IPS-18c (cell line): ENCODE data around the gene COPA.
"Not testable (repeated sequence)": the region's sequence is repeated elsewhere in the genome, so short reads cannot be mapped to it uniquely, and the experiment has no call there.

Source experiments
- H3K4me3 ChIP-seq: 2 replicates; pipeline ENCODE4 v1.7.0; 2013; ENCODE audit warnings: low read depth, mild to moderate bottlenecking, low read length, moderate library complexity; ENCODE audit not compliant: insufficient read depth
- H3K9me3 ChIP-seq: one replicate; pipeline ENCODE4 v1.6.1; 2013; ENCODE audit warnings: mild to moderate bottlenecking, low read length, moderate library complexity; ENCODE audit not compliant: control insufficient read depth, insufficient read depth

COPA gene

DNA sequence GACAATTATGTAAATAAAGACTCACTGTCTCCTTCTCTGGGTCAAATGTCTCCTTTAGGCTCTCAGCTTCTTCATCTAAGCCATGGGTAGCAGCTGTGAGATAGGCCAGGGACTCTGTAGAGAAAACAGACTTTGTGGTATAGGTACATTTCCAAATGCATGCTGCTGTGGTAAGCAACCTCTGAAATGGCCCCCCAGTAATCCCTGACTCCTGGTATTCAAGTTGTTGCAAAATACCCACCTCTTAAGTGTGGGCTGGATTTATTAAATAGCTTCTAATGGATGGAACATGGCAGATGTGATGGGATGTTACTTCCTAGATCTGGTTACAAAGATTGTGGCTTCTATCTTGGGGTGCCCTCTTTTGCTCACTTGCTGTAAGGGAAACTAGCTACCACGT lies 47.0 kb downstream of the COPA start:
- H3K9me3 ChIP-seq = no peaks in the 10 kb centered on the region
- H3K4me3 ChIP-seq = no peak overlapping the region

DNA sequence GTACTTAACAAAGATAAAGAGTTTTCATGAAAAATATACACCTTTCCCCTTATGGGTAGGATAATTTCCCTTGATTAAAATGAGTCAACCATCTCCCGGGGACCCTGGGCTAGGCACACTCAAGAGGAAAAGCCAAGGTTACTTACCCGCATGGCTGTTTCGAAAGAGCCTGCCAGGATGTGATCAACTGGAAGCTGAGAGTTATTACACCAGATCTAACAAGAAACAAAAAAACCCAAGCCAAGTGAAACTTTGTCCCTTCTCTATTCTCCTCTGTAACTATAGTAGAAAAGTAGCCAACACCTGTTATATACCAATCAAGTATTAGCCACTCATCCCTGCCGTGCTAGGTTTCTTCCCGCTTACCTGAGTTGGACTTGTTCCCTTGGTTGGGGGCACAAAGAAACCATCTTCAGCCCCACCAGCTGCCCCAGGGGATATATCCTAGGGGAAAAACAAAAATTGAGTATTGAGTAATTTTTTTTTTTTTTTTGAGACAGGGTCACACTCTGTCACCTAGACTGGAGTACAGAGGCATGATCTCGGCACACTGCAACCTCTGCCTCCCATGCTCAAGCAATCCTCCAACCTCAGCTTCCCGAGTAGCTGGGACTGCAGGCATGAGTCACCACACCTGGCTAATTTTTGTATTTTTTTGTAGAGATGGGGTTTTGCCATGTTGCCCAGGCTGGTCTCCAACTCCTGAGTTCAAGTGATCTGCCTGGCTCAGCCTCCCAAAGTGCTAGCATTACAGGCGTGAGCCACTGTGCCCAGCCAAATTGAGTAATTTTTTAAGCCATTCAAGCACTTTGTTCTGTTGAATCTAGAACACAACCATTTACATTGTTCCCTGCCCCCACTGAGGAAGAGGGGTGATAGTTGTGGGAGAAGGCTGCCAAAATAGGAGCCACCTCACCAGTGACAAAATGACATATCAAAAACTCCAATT lies 49.8 kb downstream of the COPA start:
- H3K9me3 ChIP-seq = no peaks in the 10 kb centered on the region
- no peak overlapping the region for H3K4me3 ChIP-seq

DNA sequence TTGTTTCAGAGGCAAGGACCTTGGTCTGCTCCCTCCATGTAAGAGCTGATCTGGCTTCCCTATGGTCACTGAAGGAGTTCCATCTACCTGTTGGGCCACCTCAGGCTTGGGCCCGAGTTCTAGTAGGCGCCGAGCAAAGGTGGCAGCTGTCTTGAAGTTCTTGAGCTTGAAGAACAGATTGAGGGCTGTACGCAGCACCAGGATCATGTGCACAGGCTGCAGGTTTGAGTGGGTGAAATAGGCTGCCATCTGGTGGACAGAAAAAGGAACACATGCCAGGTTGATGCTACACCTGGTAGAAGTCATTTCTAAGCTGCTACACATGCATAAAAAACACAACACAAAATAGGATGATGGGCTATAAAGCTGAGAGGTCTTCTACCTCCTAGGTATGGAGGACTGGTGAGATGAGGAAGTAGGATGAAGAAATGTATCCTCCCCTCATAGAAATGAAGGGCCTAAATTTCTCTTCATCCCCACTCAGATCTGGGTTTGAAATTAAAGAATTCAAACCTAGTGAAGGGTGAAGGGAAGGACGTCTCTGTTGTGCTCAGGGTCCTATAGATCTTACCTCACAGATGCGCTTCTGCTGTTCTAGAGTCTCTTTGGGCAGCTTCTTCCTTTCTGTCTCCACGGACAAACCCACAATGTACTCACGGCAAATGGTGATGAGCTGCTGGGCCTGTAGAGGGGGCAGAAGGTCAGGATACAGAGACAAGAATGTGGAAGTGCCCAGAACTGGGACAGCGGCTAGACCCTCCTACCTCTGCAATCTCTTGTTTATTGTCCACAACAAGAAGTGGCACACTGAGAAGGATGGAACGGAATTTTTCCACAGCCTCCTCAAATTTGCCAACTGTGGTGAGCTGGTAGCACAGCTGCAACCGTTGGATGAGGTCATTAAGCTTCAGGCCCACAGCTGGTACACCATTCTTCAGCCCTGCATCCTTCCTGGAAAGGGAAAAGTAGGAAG lies 51.5 kb downstream of the COPA start:
- H3K4me3 ChIP-seq = no peak overlapping the region

DNA sequence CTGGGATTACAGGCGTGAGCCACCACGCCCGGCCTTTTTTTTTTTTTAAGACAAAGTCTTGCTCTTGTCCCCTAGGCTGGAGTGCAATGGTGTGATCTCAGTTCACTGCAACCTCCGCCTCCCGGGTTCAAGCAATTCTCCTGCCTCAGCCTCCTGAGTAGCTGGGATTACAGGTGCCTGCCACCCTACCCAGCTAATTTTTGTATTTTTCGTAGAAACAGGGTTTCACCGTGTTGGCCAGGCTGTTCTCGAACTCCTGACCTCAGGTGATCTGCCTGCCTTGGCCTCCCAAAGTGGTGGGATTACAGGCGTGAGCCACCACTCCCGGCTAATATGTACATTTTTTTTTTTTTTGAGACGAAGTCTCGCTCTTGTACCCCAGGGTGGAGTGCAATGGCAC lies 55.3 kb downstream of the COPA start:
- not testable (repeated sequence) for H3K9me3 ChIP-seq

More for the DNA sequence above, 51.5 kb downstream of the COPA start:
- no peaks in the 10 kb centered on the region for H3K9me3 ChIP-seq

DNA sequence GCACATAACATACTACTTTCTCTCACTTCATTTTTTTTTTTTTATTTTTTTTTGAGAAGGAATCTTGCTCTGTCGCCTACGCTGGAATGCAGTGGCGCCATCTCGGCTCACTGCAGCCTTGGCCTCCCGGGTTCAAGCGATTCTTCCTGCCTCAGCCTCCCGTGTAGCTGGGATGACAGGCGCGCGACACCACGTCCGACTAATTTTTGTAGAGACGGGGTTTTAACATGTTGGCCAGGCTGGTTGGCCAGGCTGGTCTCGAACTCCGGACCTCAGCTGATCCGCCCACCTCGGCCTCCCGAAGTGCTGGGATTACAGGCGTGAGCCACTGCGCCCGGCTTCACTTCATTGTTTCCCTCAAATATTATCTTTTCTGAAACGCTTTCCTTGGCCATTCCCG lies 57.5 kb downstream of the COPA start:
- H3K4me3 ChIP-seq = peak overlapping the region; percentile 83; the same call in 1 of the 2 replicates
- H3K9me3 ChIP-seq = no peaks in the 10 kb centered on the region

More for the DNA sequence above, 55.3 kb downstream of the COPA start:
- H3K4me3 ChIP-seq = not testable (repeated sequence)

DNA sequence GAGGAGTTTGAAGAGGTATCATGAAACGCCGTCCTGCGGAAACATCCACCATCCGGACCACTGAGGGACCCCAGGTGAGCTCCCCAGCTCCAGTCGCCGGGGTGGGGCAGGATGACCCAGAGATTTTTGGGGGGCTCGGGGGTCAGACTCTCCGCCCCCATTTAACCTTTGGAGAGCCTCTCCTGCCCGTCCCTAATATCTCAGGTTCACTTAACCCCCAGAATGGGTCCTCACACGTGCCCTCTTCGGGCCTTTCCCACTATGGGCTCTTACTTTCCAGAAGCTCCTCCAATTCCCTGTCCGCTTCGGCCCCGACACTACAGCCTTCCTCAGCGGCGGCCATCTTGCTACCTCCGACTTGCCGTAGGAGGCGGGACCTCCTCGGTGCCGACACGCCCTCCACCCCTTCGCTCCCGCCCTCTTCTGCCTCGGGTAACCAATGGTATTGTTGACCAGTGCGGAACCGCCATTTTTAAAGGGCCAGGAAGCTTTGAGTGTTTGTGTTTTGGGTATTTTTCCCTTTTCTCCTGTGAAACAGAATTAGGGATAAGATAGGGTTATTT lies 58.2 kb downstream of the COPA start, which contains the start of gene PEX19:
Gene PEX19 (minus strand): TSS at position 352 of the 563 bp plus-strand sequence. CDS start 9 bp downstream, at position 343.
- H3K9me3 ChIP-seq = no peaks in the 10 kb centered on the region
- H3K4me3 ChIP-seq = peak within 1 kb of the TSS; percentile 83

DNA sequence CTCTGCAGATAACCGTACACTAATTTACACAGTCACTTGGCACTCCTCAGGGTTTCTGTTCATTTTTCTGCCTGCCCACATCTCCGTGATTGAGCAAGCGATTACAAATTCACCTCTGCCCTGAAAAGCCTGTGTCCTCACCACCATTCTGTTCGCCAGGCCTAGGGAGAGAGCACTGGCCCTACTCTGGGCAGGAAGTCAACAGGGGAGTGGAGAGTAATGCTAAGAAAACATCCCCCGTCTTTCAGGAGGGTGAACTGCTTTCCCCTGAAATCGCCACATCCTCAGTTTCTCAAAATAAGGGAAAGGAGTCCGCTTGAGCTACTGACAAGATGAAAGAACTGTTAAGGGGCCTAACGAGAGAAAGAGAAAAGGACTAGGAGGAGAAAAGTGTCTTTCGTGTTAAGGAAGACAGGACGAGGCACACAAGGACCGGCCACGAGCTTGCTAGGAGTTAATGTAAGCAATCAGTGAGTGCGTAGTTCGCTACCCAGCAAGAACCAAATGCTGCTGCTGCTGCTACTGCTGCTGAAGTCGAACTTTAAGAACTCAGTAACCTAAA lies 58.7 kb downstream of the COPA start:
- H3K9me3 ChIP-seq = no peaks in the 10 kb centered on the region
- H3K4me3 ChIP-seq = peak overlapping the region; percentile 83

DNA sequence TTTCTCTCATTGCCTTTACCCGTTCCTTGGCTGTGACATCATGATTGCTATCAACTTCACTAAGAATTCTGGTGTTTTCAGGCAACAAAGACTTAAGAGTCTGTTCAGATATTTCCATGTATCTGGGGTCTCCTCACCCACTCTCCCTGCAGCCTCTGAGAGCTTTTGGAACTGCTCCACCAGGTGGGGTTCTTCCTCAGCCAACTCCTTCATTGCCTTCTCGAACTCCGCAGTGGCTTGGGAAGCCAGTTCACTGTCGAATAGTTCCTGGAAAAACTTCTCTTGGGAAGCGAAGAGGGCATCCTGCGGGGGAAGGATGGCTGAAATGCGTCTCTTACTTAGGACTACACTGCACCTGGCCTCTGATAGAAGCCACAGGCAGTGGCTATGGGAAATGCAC lies 60.2 kb downstream of the COPA start:
- H3K9me3 ChIP-seq = no peaks in the 10 kb centered on the region
- no peak overlapping the region for H3K4me3 ChIP-seq

DNA sequence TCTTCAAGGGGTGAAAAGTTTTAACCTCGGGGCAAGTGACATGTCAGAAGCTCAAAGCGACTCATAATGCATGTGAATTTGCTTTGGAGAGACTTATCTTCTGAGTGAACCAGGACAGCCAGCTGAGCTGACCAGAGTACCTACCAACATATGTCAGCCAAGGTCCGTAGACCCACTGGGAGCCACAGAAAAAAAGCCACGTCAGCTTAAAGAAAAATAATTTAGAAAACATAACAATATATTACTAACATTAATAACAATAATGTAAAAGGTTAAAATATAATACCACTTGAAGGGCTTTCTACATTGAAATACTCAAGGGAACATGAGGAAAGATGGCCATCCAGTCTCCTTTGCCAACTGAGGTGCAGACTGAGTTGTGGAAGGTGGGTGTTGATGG lies 65.1 kb downstream of the COPA start:
- Histone ChIP-seq H3K4me3 (no peak overlapping the region), H3K9me3 (no peaks in the 10 kb centered on the region)

DNA sequence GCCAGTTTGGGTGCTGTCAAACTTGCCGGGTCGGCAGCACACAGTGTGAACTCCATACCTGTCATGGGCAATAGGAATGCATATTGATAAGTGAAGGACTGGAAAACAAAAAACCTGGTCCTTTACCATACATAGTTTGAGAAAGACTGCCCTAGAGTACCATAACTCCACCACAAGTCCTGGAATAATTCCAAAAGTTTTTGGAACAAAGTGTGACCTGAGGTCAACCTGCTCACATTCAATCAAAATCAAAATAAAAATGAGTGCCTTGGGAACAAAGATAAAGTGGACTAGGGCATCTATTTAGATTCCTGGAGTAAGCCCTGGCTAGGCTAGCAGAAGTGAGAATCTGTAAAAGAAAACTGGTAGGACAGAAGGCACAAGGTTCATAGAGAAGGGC lies 65.7 kb downstream of the COPA start:
- Histone ChIP-seq H3K4me3 (no peak overlapping the region), H3K9me3 (no peaks in the 10 kb centered on the region)

DNA sequence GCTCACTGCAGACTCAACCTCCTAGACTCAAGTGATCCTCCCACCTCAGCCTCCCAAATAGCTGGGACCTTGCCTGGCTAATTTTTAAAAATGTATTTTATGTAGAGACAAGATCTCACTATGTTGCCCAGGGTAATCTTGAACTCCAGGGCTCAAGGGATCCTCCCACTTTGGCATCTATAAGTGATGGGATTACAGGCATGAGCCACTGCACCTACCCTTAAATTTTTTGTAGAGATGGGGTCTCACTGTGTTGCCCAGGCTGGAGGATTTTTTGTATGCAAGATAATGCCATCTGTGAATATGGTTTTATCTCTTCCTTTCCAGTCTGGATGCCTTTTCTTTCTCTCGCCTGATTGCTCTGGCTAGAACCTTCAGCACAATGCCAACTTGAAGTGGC lies 72.0 kb downstream of the COPA start:
- Histone ChIP-seq H3K4me3 (no peak overlapping the region), H3K9me3 (no peaks in the 10 kb centered on the region)

DNA sequence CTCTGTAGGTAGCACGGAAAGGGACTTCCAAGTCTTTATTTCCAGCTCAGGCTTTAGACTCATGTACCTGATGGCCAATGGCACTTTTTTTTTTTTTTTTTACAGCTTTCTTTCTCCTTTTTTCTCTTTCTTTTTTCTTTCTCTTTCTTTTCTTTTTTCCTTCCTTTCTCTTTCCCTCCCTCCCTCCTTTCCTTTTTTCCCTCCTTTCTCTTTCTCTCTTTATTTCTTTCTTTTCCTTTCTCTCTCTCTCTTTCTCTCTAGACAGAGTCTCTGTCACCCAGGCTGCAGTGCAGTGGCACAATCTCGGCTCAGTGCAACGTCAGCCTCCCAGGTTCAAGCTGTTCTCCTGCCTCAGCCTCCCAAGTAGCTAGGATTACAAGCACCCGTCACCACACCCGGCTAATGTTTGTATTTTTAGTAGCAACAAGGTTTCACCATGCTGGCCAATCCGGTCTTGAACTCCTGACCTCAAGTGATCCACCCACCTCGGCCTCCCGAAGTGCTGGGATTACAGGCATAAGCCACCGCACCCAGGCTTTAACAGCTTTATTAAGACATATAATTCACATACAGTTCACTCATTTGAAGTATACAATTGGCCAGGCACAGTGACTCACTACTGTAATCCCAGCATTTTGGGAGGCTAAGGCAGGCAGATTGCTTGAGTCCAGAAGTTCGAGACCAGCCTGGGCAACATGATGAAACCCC lies 75.6 kb downstream of the COPA start:
- H3K4me3 ChIP-seq = no peak overlapping the region
- H3K9me3 ChIP-seq = no peaks in the 10 kb centered on the region

DNA sequence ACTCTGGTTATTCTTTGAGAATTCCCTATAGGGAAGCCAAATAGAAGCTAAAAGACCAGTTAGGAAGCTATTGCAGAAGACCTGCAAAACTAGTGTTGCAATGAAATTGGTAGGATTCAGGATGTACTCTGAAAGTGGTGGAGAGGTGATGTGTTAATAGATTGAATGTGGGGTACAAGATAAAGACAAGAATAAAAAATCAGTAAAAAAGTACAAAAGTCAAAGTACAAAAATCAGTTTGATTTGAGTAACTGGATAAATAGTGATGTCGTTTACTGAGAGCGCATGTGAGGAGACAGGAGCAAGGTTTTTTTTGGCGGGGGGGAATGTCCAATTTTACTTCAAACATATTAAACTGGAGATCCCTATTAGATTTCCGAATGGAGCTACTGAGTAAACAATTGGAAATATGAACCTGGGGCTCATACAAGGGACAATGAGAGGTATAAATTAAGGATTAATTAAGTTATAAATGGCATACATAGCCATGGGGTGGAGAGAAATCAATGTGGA lies 78.2 kb downstream of the COPA start:
- no peak overlapping the region for H3K4me3 ChIP-seq
- H3K9me3 ChIP-seq = peaks cover 2% of the 10 kb centered on the region

DNA sequence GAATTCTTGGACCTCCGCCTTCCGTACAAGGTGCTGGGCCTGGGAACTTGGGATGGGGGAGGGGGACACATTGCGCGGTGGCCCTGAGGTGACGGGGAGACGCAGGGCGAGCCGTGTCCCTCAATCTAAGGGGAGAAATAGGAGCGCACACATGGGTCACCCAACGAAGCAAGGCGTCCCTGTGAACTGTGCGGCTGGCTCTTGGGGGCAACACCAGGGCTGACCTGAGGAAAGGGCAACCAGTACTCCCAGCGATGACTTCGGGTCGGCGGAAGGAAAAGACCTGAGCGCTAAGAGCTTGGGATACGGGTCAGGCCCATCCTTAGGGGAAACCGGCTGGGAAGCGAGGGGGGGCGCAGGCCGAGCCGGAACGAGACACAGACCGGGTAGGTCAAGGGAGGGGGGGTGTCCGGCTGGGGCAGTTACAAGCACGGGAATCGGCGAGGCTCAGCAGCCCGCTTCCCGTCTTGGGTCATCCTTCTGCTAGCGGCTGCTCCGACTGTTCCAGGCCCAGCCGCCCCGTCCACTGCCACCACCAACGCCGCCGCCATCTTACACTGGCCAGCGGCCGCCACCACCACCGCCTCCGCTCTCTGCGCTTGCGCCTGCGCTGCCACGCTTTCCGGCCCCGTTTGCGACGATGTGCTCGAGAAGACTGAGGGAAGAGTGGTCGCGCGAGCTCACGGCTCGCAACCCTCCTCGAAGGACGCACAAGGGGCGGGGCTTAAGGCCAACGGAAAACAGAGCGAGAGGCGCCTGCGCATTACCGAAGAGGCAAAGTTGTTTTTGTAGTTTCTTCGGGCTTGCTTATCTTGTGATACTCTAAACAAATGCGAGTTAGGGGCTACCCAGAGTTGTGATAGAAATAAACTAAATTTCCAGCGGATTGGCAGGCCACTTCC lies 80.9 kb downstream of the COPA start, which contains the start of gene DCAF8:
Gene DCAF8 (minus strand): TSS at position 657 of the 902 bp plus-strand sequence. CDS start 18,541 bp downstream, outside the sequence.
- peaks cover 2% of the 10 kb centered on the region for H3K9me3 ChIP-seq
- peak within 1 kb of the TSS; percentile 98 for H3K4me3 ChIP-seq

DNA sequence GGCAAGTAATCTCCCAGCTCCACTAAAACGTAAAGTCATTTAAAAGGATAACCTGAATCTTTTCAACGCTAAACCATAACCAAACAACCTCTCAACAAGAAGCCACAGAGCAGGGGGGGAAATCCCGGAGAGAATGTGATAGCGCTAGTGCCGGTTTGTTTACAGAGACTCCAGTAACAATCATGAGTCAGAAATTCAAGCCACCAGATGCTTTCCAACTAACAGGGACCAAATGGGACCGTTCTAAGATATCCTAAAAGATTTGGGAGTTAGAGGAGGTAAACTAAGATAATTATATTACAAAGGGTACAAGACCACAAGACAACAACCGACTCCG lies 81.5 kb downstream of the COPA start:
- peak overlapping the region; percentile 98 for H3K4me3 ChIP-seq
- H3K9me3 ChIP-seq = peaks cover 2% of the 10 kb centered on the region
